ENCODE results near the gene SNX32. TPM values are rescaled to one million over a fixed set of nuclear protein-coding genes. Genes with fewer than 3 reads are reported as not detected.

Gene SNX32
- total and polyA plus RNA-seq, 2 donors (not counting 3 experiments of a cell fraction or from before 2014, with no cell fraction given), result 0.19 TPM; not detected in 1

DNA sequence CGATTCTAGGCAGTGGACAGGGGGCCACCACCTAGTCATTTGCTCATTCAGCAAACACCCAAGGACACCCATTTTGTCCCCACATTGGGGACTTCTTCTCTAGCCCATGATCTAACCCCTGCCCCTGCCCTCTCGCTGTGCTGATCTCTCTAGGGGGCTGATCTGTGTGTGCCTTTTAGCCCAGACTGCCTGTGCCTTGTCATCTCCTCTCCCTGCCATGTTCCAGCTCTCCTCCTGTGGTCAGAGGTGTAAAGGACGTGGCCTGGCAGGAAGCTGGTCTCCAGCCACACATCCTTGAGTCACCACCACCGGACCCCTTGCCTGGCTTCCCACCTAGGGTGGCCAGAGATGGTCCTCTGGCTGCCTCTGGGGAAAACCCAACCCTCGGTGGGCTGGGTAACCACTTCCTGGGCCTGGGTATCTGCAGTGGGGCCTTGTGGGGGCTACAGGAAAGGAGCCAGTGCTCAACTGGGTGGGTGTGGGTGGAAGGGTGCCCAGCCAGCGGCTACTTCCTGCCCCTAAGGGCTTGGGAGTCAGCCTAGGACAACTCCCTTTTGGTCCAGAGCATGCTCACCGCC lies 47.2 kb downstream of the SNX32 start:
- Histone ChIP-seq H3K9ac (replicated peaks; ENCODE audit: extremely low read depth, insufficient read depth, low read length) (no peak overlapping the region), H3K4me1 (ENCODE audit: control insufficient read depth, extremely low read depth, insufficient read depth, low read length) (no peaks in the 10 kb centered on the region), H3K27ac (ENCODE audit: insufficient read depth, low read depth, low read length) (no peak overlapping the region), H3K79me2 (ENCODE audit: control insufficient read depth, insufficient read depth, low read length) (no peaks in the 10 kb centered on the region), H4K20me1 (replicated peaks; ENCODE audit: control insufficient read depth, extremely low read depth, insufficient read depth, low read length) (no peaks in the 10 kb centered on the region), H3K36me3 (ENCODE audit: control insufficient read depth in 2 of 2, extremely low read depth in 1 of 2, insufficient read depth in 2 of 2, low read length in 2 of 2) (peaks cover 4 to 27% of the 10 kb centered on the region in 2 experiments), H3K4me2 (ENCODE audit: insufficient read depth, low read length) (no peak overlapping the region), H2AFZ (ENCODE audit: low read depth, low read length) (no peak overlapping the region), H3K9me3 (replicated peaks; ENCODE audit: control insufficient read depth, insufficient read depth, low read length) (no peaks in the 10 kb centered on the region), H3K9me1 (replicated peaks; ENCODE audit: control insufficient read depth, extremely low read depth, insufficient read depth, low read length) (no peaks in the 10 kb centered on the region), H3K4me3 (replicated peaks in 1 of 3; ENCODE audit: insufficient read depth in 1 of 3, low read depth in 1 of 3, low read length in 3 of 3) (no peak overlapping the region), H3K27me3 (ENCODE audit: control insufficient read depth in 2 of 2, insufficient read depth in 2 of 2, low read length in 2 of 2) (no peaks in the 10 kb centered on the region)
- POLR2A ChIA-PET, result no interaction called here
- CTCF ChIA-PET, result interaction anchor here (0.9 to 1.8 kb wide), 4 partner anchors 20 to 108 kb away, joined by 3 to 4 read pairs (median 4); partner anchors contain the start of gene MUS81
- dilution Hi-C loops (cut with MboI; ENCODE audit: extremely low pct_ligation_motif_present, low sequenced_read_pairs) (no loop called here), intact Hi-C loops (cut with micrococcal nuclease) (no loop called here)
- DNase-seq (ENCODE audit: low read depth, low spot score) (no peak), FAIRE-seq (no peak)
- BruUV-seq (replicated peaks), result no TSS peak
- TF ChIP-seq POLR2A (IDR thresholded peaks at IDR 0.05; ENCODE audit: low read depth, low read length), result no peak
- TF ChIP-seq POLR2AphosphoS5 (IDR thresholded peaks at IDR 0.05; ENCODE audit: insufficient read depth, low read depth, low read length), result no peak
- TF ChIP-seq, protein P1, sequence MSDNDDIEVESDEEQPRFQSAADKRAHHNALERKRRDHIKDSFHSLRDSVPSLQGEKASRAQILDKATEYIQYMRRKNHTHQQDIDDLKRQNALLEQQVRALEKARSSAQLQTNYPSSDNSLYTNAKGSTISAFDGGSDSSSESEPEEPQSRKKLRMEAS (IDR thresholded peaks at IDR 0.05; ENCODE audit: insufficient read depth, insufficient read length), result no peak
- no peak for TF ChIP-seq MYC (IDR thresholded peaks at IDR 0.05; ENCODE audit: low read depth, low read length)
- TF ChIP-seq EZH2 (IDR thresholded peaks at IDR 0.05; ENCODE audit: borderline replicate concordance, low read depth, low read length, severe bottlenecking), result no peak
- TF ChIP-seq FOS (IDR thresholded peaks at IDR 0.05; ENCODE audit: borderline replicate concordance, insufficient read depth, low read length), result no peak
- no peak for TF ChIP-seq GATA2 (IDR thresholded peaks at IDR 0.05; ENCODE audit: insufficient read depth, insufficient read length, low read depth, low read length)
- no peak for TF ChIP-seq JUN (IDR thresholded peaks at IDR 0.05; ENCODE audit: borderline replicate concordance, insufficient read depth, insufficient read length, low read depth)
- TF ChIP-seq, protein P2, sequence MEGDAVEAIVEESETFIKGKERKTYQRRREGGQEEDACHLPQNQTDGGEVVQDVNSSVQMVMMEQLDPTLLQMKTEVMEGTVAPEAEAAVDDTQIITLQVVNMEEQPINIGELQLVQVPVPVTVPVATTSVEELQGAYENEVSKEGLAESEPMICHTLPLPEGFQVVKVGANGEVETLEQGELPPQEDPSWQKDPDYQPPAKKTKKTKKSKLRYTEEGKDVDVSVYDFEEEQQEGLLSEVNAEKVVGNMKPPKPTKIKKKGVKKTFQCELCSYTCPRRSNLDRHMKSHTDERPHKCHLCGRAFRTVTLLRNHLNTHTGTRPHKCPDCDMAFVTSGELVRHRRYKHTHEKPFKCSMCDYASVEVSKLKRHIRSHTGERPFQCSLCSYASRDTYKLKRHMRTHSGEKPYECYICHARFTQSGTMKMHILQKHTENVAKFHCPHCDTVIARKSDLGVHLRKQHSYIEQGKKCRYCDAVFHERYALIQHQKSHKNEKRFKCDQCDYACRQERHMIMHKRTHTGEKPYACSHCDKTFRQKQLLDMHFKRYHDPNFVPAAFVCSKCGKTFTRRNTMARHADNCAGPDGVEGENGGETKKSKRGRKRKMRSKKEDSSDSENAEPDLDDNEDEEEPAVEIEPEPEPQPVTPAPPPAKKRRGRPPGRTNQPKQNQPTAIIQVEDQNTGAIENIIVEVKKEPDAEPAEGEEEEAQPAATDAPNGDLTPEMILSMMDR (IDR thresholded peaks at IDR 0.05; ENCODE audit: extremely low read depth in 1 of 2, insufficient read depth in 1 of 2, low read depth in 1 of 2, low read length in 2 of 2), result no peak

Measured in endothelial cell of umbilical vein (primary cell).